Endothelial cell of umbilical vein (primary cell): ENCODE measurements around the gene MED28. TPM values are rescaled to one million over a fixed set of nuclear protein-coding genes. Genes with fewer than 3 reads are reported as not detected.

Source experiments
- BruUV-seq: library from RNA; stranded (reverse); fragments of 400-500 nt; replicated peaks from 2 replicates; lab custom pipeline; 2021; lab: Mats Ljungman, UMichigan
- CTCF ChIA-PET: fragments of 300-600, 350-600 bp; sonication (Branson Sonifier 250); formaldehyde crosslinking; loops from one replicate; lab custom pipeline; 2021; ENCODE audit warnings: antibody characterized with exemption, inconsistent platforms; lab: Charles Lee
- POLR2A ChIA-PET: fragments of 300-600, 350-600 bp; sonication (Branson Sonifier 250); formaldehyde crosslinking; loops from one replicate; lab custom pipeline; 2021; ENCODE audit warnings: antibody characterized with exemption, inconsistent platforms; lab: Charles Lee
- DNase-seq: peaks from one replicate; pipeline ENCODE4 v3.0.0-alpha.2; 2011; ENCODE audit warnings: low read depth, low spot score
- FAIRE-seq: peaks from 2 replicates; lab custom pipeline; 2011; peaks lifted over from hg19 to GRCh38; lab: Jason Lieb, UNC
- H2AFZ ChIP-seq: 2 replicates; pipeline ENCODE4 v1.6.0; 2012; ENCODE audit warnings: low read depth, low read length, control low read depth, inconsistent platforms
- H3K27ac ChIP-seq: 2 replicates; pipeline ENCODE4 v1.5.1; 2011; ENCODE audit warnings: low read depth, mild to moderate bottlenecking, control low read depth, low read length, moderate library complexity; ENCODE audit not compliant: insufficient read depth
- H3K27me3 ChIP-seq, 2 experiments: 2 replicates each; pipeline versions ENCODE4 v1.6.0 to v1.6.1; 2011; ENCODE audit warnings: low read length in 2 of 2, mixed read lengths in 1 of 2; ENCODE audit not compliant: control insufficient read depth in 2 of 2, insufficient read depth in 2 of 2
- H3K36me3 ChIP-seq, 2 experiments: 2 replicates in 1 of 2; 3 replicates in 1 of 2; pipeline ENCODE4 v1.5.1; 2011; ENCODE audit warnings: low read length in 2 of 2, mild to moderate bottlenecking in 1 of 2, moderate library complexity in 1 of 2; ENCODE audit not compliant: control insufficient read depth in 2 of 2, insufficient read depth in 2 of 2; ENCODE audit errors: extremely low read depth in 1 of 2
- H3K4me1 ChIP-seq: 3 replicates; pipeline ENCODE4 v1.5.1; 2011; ENCODE audit warnings: mild to moderate bottlenecking, low read length; ENCODE audit not compliant: control insufficient read depth, insufficient read depth; ENCODE audit errors: extremely low read depth
- H3K4me2 ChIP-seq: 2 replicates; pipeline ENCODE4 v1.6.1; 2011; ENCODE audit warnings: low read length, control low read depth, mixed read lengths; ENCODE audit not compliant: insufficient read depth
- H3K4me3 ChIP-seq, 3 experiments: fragments of 200-600 bp in 1 of 3; sonication (generic), shearing (Covaris generic) in 1 of 3; replicated peaks in 1 of 3; 2 replicates each; pipeline ENCODE4 v1.5.1; 2011 to 2016; ENCODE audit warnings: control low read depth in 3 of 3, low read length in 3 of 3, mild to moderate bottlenecking in 2 of 3, inconsistent platforms in 1 of 3, low read depth in 1 of 3, moderate library complexity in 1 of 3; ENCODE audit not compliant: insufficient read depth in 1 of 3
- H3K79me2 ChIP-seq: 2 replicates; pipeline ENCODE4 v1.6.0; 2012; ENCODE audit warnings: low read length, inconsistent platforms; ENCODE audit not compliant: control insufficient read depth, insufficient read depth
- H3K9ac ChIP-seq: replicated peaks from 2 replicates; pipeline ENCODE3; 2011; ENCODE audit warnings: low read length, control low read depth; ENCODE audit not compliant: insufficient read depth; ENCODE audit errors: extremely low read depth
- H3K9me1 ChIP-seq: replicated peaks from 3 replicates; pipeline ENCODE4 v1.6.0; 2011; ENCODE audit warnings: mild to moderate bottlenecking, low read length; ENCODE audit not compliant: control insufficient read depth, insufficient read depth; ENCODE audit errors: extremely low read depth
- H3K9me3 ChIP-seq: replicated peaks from 2 replicates; pipeline ENCODE4 v1.5.1; 2012; ENCODE audit warnings: low read length, inconsistent platforms; ENCODE audit not compliant: control insufficient read depth, insufficient read depth
- H4K20me1 ChIP-seq: replicated peaks from 2 replicates; pipeline ENCODE3; 2011; ENCODE audit warnings: mild to moderate bottlenecking, low read length; ENCODE audit not compliant: control insufficient read depth, insufficient read depth; ENCODE audit errors: extremely low read depth
- CTCF ChIP-seq, 2 donors: IDR thresholded peaks; 1 replicate in 1 of 2; 2 replicates in 1 of 2; pipeline ENCODE4 v1.5.1; 2011; ENCODE audit warnings: low read length in 2 of 2, mild to moderate bottlenecking in 2 of 2, moderate library complexity in 2 of 2, control low read depth in 1 of 2, inconsistent platforms in 1 of 2, low read depth in 1 of 2; ENCODE audit not compliant: insufficient read depth in 1 of 2; ENCODE audit errors: extremely low read depth in 1 of 2
- EZH2 ChIP-seq: IDR thresholded peaks from 2 replicates; pipeline ENCODE4 v1.6.1; 2012; ENCODE audit warnings: borderline replicate concordance, low read depth, mild to moderate bottlenecking, moderate library complexity, low read length, inconsistent platforms; ENCODE audit not compliant: severe bottlenecking
- FOS ChIP-seq: IDR thresholded peaks from 2 replicates; pipeline ENCODE4 v1.6.1; 2011; ENCODE audit warnings: mild to moderate bottlenecking, low read length, moderate library complexity, borderline replicate concordance; ENCODE audit not compliant: insufficient read depth
- MYC ChIP-seq: IDR thresholded peaks from one replicate; pipeline ENCODE4 v1.6.1; 2011; ENCODE audit warnings: mild to moderate bottlenecking, low read depth, low read length
- POLR2A ChIP-seq: IDR thresholded peaks from 2 replicates; pipeline ENCODE4 v1.6.1; 2012; ENCODE audit warnings: low read depth, mild to moderate bottlenecking, control low read depth, low read length
- POLR2AphosphoS5 ChIP-seq: IDR thresholded peaks from 2 replicates; pipeline ENCODE4 v1.6.1; 2012; ENCODE audit warnings: low read depth, mild to moderate bottlenecking, control low read depth, low read length, moderate library complexity; ENCODE audit not compliant: insufficient read depth
- dilution Hi-C: fragments of 300-500 bp; cut with MboI; formaldehyde crosslinking; loops from one replicate; pipeline ENCODE4 v1.15.0; 2019; ENCODE audit warnings: low sequenced_read_pairs; ENCODE audit not compliant: extremely low pct_ligation_motif_present
- intact Hi-C: fragments of 100-400 bp; cut with micrococcal nuclease; formaldehyde crosslinking; loops from one replicate; pipeline ENCODE4 v1.10.0; 2022
- polyA plus RNA-seq, 4 experiments: library from polyadenylated mRNA; depleted of rRNA in 3 of 4; stranded (reverse) in 3 of 4; unstranded in 1 of 4; fragments of >200 nt; gene quantifications; 2 replicates each; pipeline versions ENCODE4 v1.2.1 to v1.2.3, GENCODE V29; 2011 to 2012; ENCODE audit warnings: missing spikeins in 1 of 4
- total RNA-seq: library from RNA; stranded (reverse); gene quantifications from 2 replicates; pipeline ENCODE4 v1.2.3, GENCODE V29; 2021

The MED28 gene
- total and polyA plus RNA-seq, 2 donors (not counting 3 experiments of a cell fraction or from before 2014, with no cell fraction given): 10.0 to 49.1 TPM

DNA sequence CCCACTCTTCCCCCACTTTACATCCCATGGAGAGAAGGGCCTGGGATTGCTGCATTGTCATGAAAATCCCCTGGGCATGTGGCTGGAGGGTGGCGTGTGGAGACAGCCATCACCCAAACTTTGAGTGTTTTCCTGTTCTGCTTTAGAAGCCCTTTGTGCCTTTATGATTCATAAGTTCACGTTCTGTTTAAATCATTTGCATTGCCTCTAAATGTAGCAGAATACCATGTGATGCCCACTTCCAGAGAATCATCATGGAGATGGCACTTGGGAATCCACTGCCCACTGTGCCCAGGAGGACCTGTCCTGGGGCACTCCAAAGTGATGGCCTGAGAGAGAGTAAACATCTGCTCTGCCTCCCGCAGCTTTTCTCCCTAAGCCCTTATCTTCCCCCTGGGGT lies 52.8 kb downstream of the MED28 start:
- no peak overlapping the region for H3K9ac ChIP-seq
- intact Hi-C loops: no loop called here
- H4K20me1 ChIP-seq: no peaks in the 10 kb centered on the region
- CTCF ChIA-PET: no interaction called here
- H3K9me3 ChIP-seq: no peaks in the 10 kb centered on the region
- H3K79me2 ChIP-seq: no peaks in the 10 kb centered on the region
- peaks cover 3 to 6% of the 10 kb centered on the region in 2 experiments for H3K27me3 ChIP-seq
- no peaks in the 10 kb centered on the region for H3K36me3 ChIP-seq
- no peak overlapping the region for H2AFZ ChIP-seq
- dilution Hi-C loops: no loop called here
- H3K9me1 ChIP-seq: no peaks in the 10 kb centered on the region
- H3K4me2 ChIP-seq: no peak overlapping the region
- TF ChIP-seq EZH2 (no peak), MYC (no peak), CTCF (IDR thresholded peaks at IDR 0.05; ENCODE audit: extremely low read depth in 1 of 2, insufficient read depth in 1 of 2, low read depth in 1 of 2, low read length in 2 of 2) (no peak), POLR2AphosphoS5 (no peak)
- DNase-seq (no peak), FAIRE-seq (no peak)
- no peak overlapping the region for H3K27ac ChIP-seq
- no peak overlapping the region for H3K4me3 ChIP-seq
- POLR2A ChIA-PET: no interaction called here
- no peaks in the 10 kb centered on the region for H3K4me1 ChIP-seq
- BruUV-seq: no TSS peak

DNA sequence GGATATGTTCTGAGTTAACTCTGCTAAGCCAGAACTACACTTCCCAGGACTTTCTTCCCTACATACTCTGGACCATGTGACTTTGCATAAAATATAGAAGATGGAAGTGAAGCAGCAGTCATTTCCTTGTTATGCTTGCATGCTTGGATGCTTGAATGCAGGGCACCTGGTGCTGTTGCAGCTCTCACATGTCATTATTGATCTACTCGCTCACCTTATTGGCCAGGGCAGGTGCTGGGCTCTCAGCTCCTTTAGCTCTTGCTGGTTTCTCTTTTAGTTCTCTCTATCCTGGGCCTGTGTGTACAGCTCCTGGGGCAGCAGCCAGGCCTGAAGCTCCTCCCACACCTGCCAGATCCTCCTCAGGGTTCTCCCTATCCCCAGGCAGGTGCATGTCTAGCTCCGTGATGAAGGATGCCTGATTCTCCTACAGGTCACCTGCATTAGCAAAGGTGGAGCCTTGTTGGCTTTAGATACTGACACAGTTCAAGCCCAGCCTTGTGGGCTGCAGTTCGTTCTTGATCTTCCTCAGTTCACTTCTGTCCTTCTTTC lies 53.3 kb downstream of the MED28 start:
- Histone ChIP-seq H3K4me1 (no peaks in the 10 kb centered on the region), H3K4me3 (no peak overlapping the region), H3K79me2 (no peaks in the 10 kb centered on the region), H3K9ac (no peak overlapping the region), H3K4me2 (no peak overlapping the region), H3K9me1 (no peaks in the 10 kb centered on the region), H3K9me3 (no peaks in the 10 kb centered on the region), H2AFZ (no peak overlapping the region), H3K27ac (no peak overlapping the region), H4K20me1 (no peaks in the 10 kb centered on the region), H3K27me3 (peaks cover 3 to 6% of the 10 kb centered on the region in 2 experiments), H3K36me3 (no peaks in the 10 kb centered on the region)
- FAIRE-seq (no peak), DNase-seq (no peak)
- BruUV-seq: no TSS peak
- no peak for TF ChIP-seq POLR2AphosphoS5
- no peak for TF ChIP-seq POLR2A
- TF ChIP-seq EZH2: no peak
- no peak for TF ChIP-seq FOS
- TF ChIP-seq MYC: no peak
- intact Hi-C loops: no loop called here
- dilution Hi-C loops: no loop called here
- ChIA-PET CTCF (no interaction called here), POLR2A (no interaction called here)
